Measurements from ENCODE around the gene TCEAL8. TPM values are rescaled to one million over a fixed set of nuclear protein-coding genes. Genes with fewer than 3 reads are reported as not detected.

The TCEAL8 gene
- total and polyA plus RNA-seq, 4 donors, result 11.9 to 109 (median 20.2) TPM

DNA sequence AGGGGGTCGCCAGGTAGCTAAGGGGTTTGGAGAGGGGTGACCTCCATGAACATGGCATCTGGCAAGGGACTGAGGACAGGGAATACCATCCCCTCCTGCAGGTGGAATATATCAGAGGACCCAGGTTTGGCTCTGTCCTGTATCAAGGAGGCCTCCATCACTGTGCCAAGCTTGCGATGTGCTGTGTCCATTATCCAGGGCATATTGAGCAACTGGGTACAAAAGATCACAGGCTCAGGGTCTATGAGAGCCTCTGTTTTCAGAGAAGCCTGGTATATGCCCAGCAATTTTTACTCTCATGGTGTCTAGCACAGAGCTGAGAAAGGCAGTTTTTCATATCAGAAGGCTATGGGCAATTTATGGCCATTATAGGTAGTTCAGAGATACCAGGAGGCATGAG, 38.2 kb upstream of the TCEAL8 start:
- 74% methylated on average over 2 of the region's 2 CpGs for WGBS
- H3K27ac ChIP-seq (ENCODE audit: low read depth in 1 of 2, low read length in 2 of 2), result no peak overlapping the region
- no peak overlapping the region for H3K9ac ChIP-seq (ENCODE audit: low read depth in 1 of 2, low read length in 2 of 2)
- DNase-seq (ENCODE audit: low spot score), result no peak
- TF ChIP-seq HNF4A (conservative IDR thresholded peaks at IDR 0.05), result peak; percentile 17 to 46
- no peak for TF ChIP-seq FOXA2 (IDR thresholded peaks at IDR 0.05)
- H3K27me3 ChIP-seq (ENCODE audit: control insufficient read depth in 4 of 4, insufficient read depth in 4 of 4, low read length in 3 of 4), result peaks cover 0 to 10% (median 0%) of the 10 kb centered on the region in 4 donors
- H3K4me3 ChIP-seq (ENCODE audit: low read depth in 1 of 3, low read length in 3 of 3), result no peak overlapping the region
- no peaks in the 10 kb centered on the region for H3K36me3 ChIP-seq (ENCODE audit: control insufficient read depth in 4 of 4, insufficient read depth in 3 of 4, low read depth in 1 of 4, low read length in 3 of 4)
- no peaks in the 10 kb centered on the region for H3K4me1 ChIP-seq (ENCODE audit: control insufficient read depth in 4 of 4, insufficient read depth in 4 of 4, low read length in 3 of 4)
- peaks cover 0 to 10% (median 2%) of the 10 kb centered on the region in 4 donors for H3K9me3 ChIP-seq (ENCODE audit: control insufficient read depth in 4 of 4, low read length in 3 of 4)

GRCh38 chrX:103279624-103280023, 24.7 kb upstream of the TCEAL8 start:
- Histone ChIP-seq H3K27ac (ENCODE audit: low read depth in 1 of 2, low read length in 2 of 2) (no peak overlapping the region), H3K9ac (ENCODE audit: low read depth in 1 of 2, low read length in 2 of 2) (no peak overlapping the region), H3K4me1 (ENCODE audit: control insufficient read depth in 4 of 4, insufficient read depth in 4 of 4, low read length in 3 of 4) (no peaks in the 10 kb centered on the region), H3K36me3 (ENCODE audit: control insufficient read depth in 4 of 4, insufficient read depth in 3 of 4, low read depth in 1 of 4, low read length in 3 of 4) (no peaks in the 10 kb centered on the region), H3K9me3 (ENCODE audit: control insufficient read depth in 4 of 4, low read length in 3 of 4) (peaks cover 0 to 4% (median 0%) of the 10 kb centered on the region in 4 donors), H3K4me3 (ENCODE audit: low read depth in 1 of 3, low read length in 3 of 3) (no peak overlapping the region), H3K27me3 (ENCODE audit: control insufficient read depth in 4 of 4, insufficient read depth in 4 of 4, low read length in 3 of 4) (peaks cover 0 to 18% (median 2%) of the 10 kb centered on the region in 4 donors)
- TF ChIP-seq SP1 (IDR thresholded peaks at IDR 0.05), result no peak
- no peak for TF ChIP-seq HNF4A (conservative IDR thresholded peaks at IDR 0.05)
- TF ChIP-seq HNF4G (IDR thresholded peaks at IDR 0.05), result no peak
- no peak for TF ChIP-seq JUND (IDR thresholded peaks at IDR 0.05)
- TF ChIP-seq TAF1 (conservative IDR thresholded peaks at IDR 0.05), result no peak
- no peak for TF ChIP-seq FOXA1 (IDR thresholded peaks at IDR 0.05)
- no peak for TF ChIP-seq RAD21 (IDR thresholded peaks at IDR 0.05)
- no peak for TF ChIP-seq GABPA (IDR thresholded peaks at IDR 0.05 in 1 of 2, conservative IDR thresholded peaks at IDR 0.05 in 1 of 2)
- no peak for TF ChIP-seq RXRA (IDR thresholded peaks at IDR 0.05)
- no peak for TF ChIP-seq YY1 (IDR thresholded peaks at IDR 0.05)
- TF ChIP-seq FOXA2 (IDR thresholded peaks at IDR 0.05), result no peak
- no peak for TF ChIP-seq EGR1 (IDR thresholded peaks at IDR 0.05; ENCODE audit: low read depth in 2 of 2)
- TF ChIP-seq CTCF (IDR thresholded peaks at IDR 0.05; ENCODE audit: low read depth, low read length, missing input control), result no peak
- no peak for TF ChIP-seq MAX (IDR thresholded peaks at IDR 0.05)
- TF ChIP-seq, protein P1, sequence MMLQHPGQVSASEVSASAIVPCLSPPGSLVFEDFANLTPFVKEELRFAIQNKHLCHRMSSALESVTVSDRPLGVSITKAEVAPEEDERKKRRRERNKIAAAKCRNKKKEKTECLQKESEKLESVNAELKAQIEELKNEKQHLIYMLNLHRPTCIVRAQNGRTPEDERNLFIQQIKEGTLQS (IDR thresholded peaks at IDR 0.05), result no peak
- no peak for TF ChIP-seq NR2F2 (IDR thresholded peaks at IDR 0.05)
- no peak for DNase-seq (ENCODE audit: low spot score)
- WGBS, result 87% methylated on average over 1 of the region's 1 CpG

DNA sequence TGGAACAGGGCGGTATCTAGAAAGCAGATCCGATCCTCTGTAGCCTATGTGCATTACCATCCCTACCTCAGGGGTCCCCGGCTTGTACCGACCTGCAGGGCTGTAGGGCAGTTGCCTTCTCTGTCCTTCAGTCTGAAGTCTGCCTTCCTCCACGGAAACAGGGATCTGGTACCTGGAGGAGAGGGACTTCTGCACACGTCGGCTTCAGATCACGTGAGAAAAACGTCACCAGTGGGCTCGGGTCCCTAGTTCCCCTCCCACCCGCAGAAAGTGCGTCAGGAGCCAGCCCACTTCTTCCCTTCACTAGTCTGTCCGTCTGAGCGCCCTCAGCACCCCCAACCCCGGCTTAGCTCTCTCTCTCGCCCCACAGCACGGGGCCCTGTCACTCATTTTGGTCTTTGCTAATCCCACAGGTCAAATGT, 21.6 kb upstream of the TCEAL8 start, which contains the start of gene TCEAL5:
Gene TCEAL5 (minus strand): TSS at position 170 of the 422 bp plus-strand sequence. CDS start 2,187 bp downstream, outside the sequence.
- H3K36me3 ChIP-seq (ENCODE audit: control insufficient read depth in 4 of 4, insufficient read depth in 3 of 4, low read depth in 1 of 4, low read length in 3 of 4), result no peaks in the 10 kb centered on the region
- no peak within 1 kb of the TSS for H3K27ac ChIP-seq (ENCODE audit: low read depth in 1 of 2, low read length in 2 of 2)
- WGBS, result 8% methylated on average over 17 of the region's 17 CpGs
- TF ChIP-seq HNF4G (IDR thresholded peaks at IDR 0.05) (no peak), GABPA (IDR thresholded peaks at IDR 0.05 in 1 of 2, conservative IDR thresholded peaks at IDR 0.05 in 1 of 2) (no peak), YY1 (IDR thresholded peaks at IDR 0.05) (no peak), NR2F2 (IDR thresholded peaks at IDR 0.05) (no peak), REST (IDR thresholded peaks at IDR 0.05) (no peak), FOXA1 (IDR thresholded peaks at IDR 0.05) (no peak), HNF4A (conservative IDR thresholded peaks at IDR 0.05) (no peak), SP1 (IDR thresholded peaks at IDR 0.05) (no peak), TAF1 (conservative IDR thresholded peaks at IDR 0.05) (no peak), EGR1 (IDR thresholded peaks at IDR 0.05; ENCODE audit: low read depth in 2 of 2) (no peak), RAD21 (IDR thresholded peaks at IDR 0.05) (no peak), JUND (IDR thresholded peaks at IDR 0.05) (no peak), FOXA2 (IDR thresholded peaks at IDR 0.05) (no peak), MAX (IDR thresholded peaks at IDR 0.05) (no peak), RXRA (IDR thresholded peaks at IDR 0.05) (no peak)
- TF ChIP-seq, protein P2, sequence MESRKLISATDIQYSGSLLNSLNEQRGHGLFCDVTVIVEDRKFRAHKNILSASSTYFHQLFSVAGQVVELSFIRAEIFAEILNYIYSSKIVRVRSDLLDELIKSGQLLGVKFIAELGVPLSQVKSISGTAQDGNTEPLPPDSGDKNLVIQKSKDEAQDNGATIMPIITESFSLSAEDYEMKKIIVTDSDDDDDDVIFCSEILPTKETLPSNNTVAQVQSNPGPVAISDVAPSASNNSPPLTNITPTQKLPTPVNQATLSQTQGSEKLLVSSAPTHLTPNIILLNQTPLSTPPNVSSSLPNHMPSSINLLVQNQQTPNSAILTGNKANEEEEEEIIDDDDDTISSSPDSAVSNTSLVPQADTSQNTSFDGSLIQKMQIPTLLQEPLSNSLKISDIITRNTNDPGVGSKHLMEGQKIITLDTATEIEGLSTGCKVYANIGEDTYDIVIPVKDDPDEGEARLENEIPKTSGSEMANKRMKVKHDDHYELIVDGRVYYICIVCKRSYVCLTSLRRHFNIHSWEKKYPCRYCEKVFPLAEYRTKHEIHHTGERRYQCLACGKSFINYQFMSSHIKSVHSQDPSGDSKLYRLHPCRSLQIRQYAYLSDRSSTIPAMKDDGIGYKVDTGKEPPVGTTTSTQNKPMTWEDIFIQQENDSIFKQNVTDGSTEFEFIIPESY (IDR thresholded peaks at IDR 0.05), result no peak
- TF ChIP-seq, protein P1 (IDR thresholded peaks at IDR 0.05), result no peak
- no peak within 1 kb of the TSS for H3K4me3 ChIP-seq (ENCODE audit: low read depth in 1 of 3, low read length in 3 of 3)
- no peaks in the 10 kb centered on the region for H3K4me1 ChIP-seq (ENCODE audit: control insufficient read depth in 4 of 4, insufficient read depth in 4 of 4, low read length in 3 of 4)
- no peak within 1 kb of the TSS for H3K9ac ChIP-seq (ENCODE audit: low read depth in 1 of 2, low read length in 2 of 2)
- DNase-seq (ENCODE audit: low spot score), result no peak
- H3K27me3 ChIP-seq (ENCODE audit: control insufficient read depth in 4 of 4, insufficient read depth in 4 of 4, low read length in 3 of 4), result peaks cover 0 to 15% (median 2%) of the 10 kb centered on the region in 4 donors
- H3K9me3 ChIP-seq (ENCODE audit: control insufficient read depth in 4 of 4, low read length in 3 of 4), result peaks cover 0 to 4% (median 0%) of the 10 kb centered on the region in 4 donors

All from liver (tissue), 9 donors.